B cell (primary cell): Measurements from ENCODE around the gene PCDHGB5. TPM values are rescaled to one million over a fixed set of nuclear protein-coding genes. Genes with fewer than 3 reads are reported as not detected.
A peak's percentile ranks its signal among the peaks of the same experiment; 100 is the strongest.

Experiments
- ATAC-seq: fragments of 200-7000 bp; cut with Tn5 transposase; one replicate; pipeline ENCODE4 v1.10.0; 2021; ENCODE audit warnings: low read depth, mild to moderate bottlenecking, moderate number of reproducible peaks, moderate library complexity
- CTCF ChIA-PET: fragments of 350-600 bp; sonication (Branson Sonifier 250); formaldehyde crosslinking; loops from one replicate; lab custom pipeline; 2021; ENCODE audit warnings: antibody characterized with exemption, inconsistent platforms; lab: Charles Lee
- POLR2A ChIA-PET: fragments of 350-600 bp; sonication (Branson Sonifier 250); formaldehyde crosslinking; loops from one replicate; lab custom pipeline; 2021; ENCODE audit warnings: antibody characterized with exemption; lab: Charles Lee
- DNase-seq: peaks from one replicate; pipeline ENCODE4 v3.0.0; 2013
- H2AFZ ChIP-seq: 2 replicates; pipeline ENCODE4 v1.6.1; 2012; ENCODE audit warnings: mild to moderate bottlenecking, low read depth, low read length; ENCODE audit not compliant: insufficient read depth, poor library complexity, severe bottlenecking
- H3K27ac ChIP-seq, 2 donors: 1 replicate in 1 of 2; 2 replicates in 1 of 2; pipeline ENCODE4 v1.5.1; 2012 to 2013; ENCODE audit warnings: low read length in 2 of 2, mild to moderate bottlenecking in 2 of 2, moderate library complexity in 1 of 2
- H3K27me3 ChIP-seq, 4 experiments: fragments of 200-600 bp in 1 of 4; sonication (generic) in 1 of 4; replicated peaks in 1 of 4; 1 replicate in 2 of 4; 2 replicates in 2 of 4; pipeline versions ENCODE4 v1.6.1 to v1.7.0; 2013 to 2016; ENCODE audit warnings: low read length in 3 of 4, mild to moderate bottlenecking in 2 of 4, mixed read lengths in 1 of 4, moderate library complexity in 1 of 4; ENCODE audit not compliant: insufficient read depth in 4 of 4, control insufficient read depth in 3 of 4; ENCODE audit errors: control extremely low read depth in 1 of 4
- H3K36me3 ChIP-seq, 2 experiments: replicated peaks in 1 of 2; 1 replicate in 1 of 2; 2 replicates in 1 of 2; pipeline versions ENCODE4 v1.6.1 to v1.7.1; 2013; ENCODE audit warnings: low read length in 1 of 2; ENCODE audit not compliant: insufficient read depth in 2 of 2, control insufficient read depth in 1 of 2; ENCODE audit errors: control extremely low read depth in 1 of 2, extremely low read depth in 1 of 2
- H3K4me1 ChIP-seq, 2 donors: fragments of 200-600 bp in 1 of 2; sonication (generic) in 1 of 2; 1 replicate in 1 of 2; 2 replicates in 1 of 2; pipeline versions ENCODE4 v1.5.1 to v1.6.1; 2013 to 2017; ENCODE audit warnings: low read length in 2 of 2; ENCODE audit not compliant: control insufficient read depth in 2 of 2, insufficient read depth in 2 of 2
- H3K4me2 ChIP-seq: replicated peaks from 2 replicates; pipeline ENCODE3; 2012; ENCODE audit warnings: mild to moderate bottlenecking, low read depth, low read length; ENCODE audit not compliant: poor library complexity, severe bottlenecking
- H3K4me3 ChIP-seq, 5 experiments: fragments of 200-600 bp in 1 of 5; sonication (generic) in 1 of 5; 1 replicate in 3 of 5; 2 replicates in 2 of 5; pipeline versions ENCODE4 v1.5.1 to v1.7.0; 2011 to 2016; ENCODE audit warnings: low read length in 4 of 5, mild to moderate bottlenecking in 4 of 5, low read depth in 2 of 5, control low read depth in 1 of 5, moderate library complexity in 1 of 5; ENCODE audit not compliant: insufficient read depth in 1 of 5; ENCODE audit errors: control extremely low read depth in 1 of 5, extremely low read depth in 1 of 5
- H3K79me2 ChIP-seq: fragments of 200-600 bp; sonication (generic); one replicate; pipeline ENCODE4 v1.6.0; 2016; ENCODE audit warnings: low read length; ENCODE audit not compliant: control insufficient read depth, insufficient read depth
- H3K9ac ChIP-seq: fragments of 200-600 bp; sonication (generic); 2 replicates; pipeline ENCODE4 v1.6.1; 2017; ENCODE audit warnings: mild to moderate bottlenecking, low read length, moderate library complexity
- H3K9me3 ChIP-seq, 3 donors: one replicate each; pipeline versions ENCODE4 v1.6.1 to v1.7.1; 2013; ENCODE audit warnings: low read length in 2 of 3; ENCODE audit not compliant: control insufficient read depth in 2 of 3, insufficient read depth in 1 of 3; ENCODE audit errors: control extremely low read depth in 1 of 3
- H4K20me1 ChIP-seq: 2 replicates; pipeline ENCODE4 v1.6.0; 2012; ENCODE audit warnings: mild to moderate bottlenecking, low read length; ENCODE audit not compliant: insufficient read depth, control insufficient read depth, poor library complexity, severe bottlenecking
- H3K27ac Mint-ChIP-seq: one replicate; pipeline ENCODE4 v1.8.0; 2021; ENCODE audit warnings: mixed read lengths
- H3K27me3 Mint-ChIP-seq: one replicate; pipeline ENCODE4 v1.8.0; 2021; ENCODE audit warnings: mixed read lengths
- H3K4me1 Mint-ChIP-seq: one replicate; pipeline ENCODE4 v1.8.0; 2021; ENCODE audit warnings: mixed read lengths
- H3K4me3 Mint-ChIP-seq: one replicate; pipeline ENCODE4 v1.8.0; 2021; ENCODE audit warnings: mixed read lengths
- H3K9me3 Mint-ChIP-seq: one replicate; pipeline ENCODE4 v1.8.0; 2022; ENCODE audit warnings: mixed read lengths; ENCODE audit not compliant: insufficient read depth
- EZH2 ChIP-seq: IDR thresholded peaks from 2 replicates; pipeline ENCODE4 v1.6.1; 2012; ENCODE audit warnings: borderline replicate concordance, low read depth, mild to moderate bottlenecking, moderate library complexity, low read length; ENCODE audit not compliant: insufficient read depth, poor library complexity, severe bottlenecking
- WGBS: methylation state at CpG from one replicate; pipeline ENCODE4 v1.1.5; 2013; ENCODE audit warnings: missing lambda C conversion rate; ENCODE audit not compliant: insufficient coverage; 5-methylcytosine and 5-hydroxymethylcytosine counted together
- intact Hi-C: fragments of 100-400 bp; cut with micrococcal nuclease; formaldehyde crosslinking; loops from one replicate; pipeline ENCODE4 v1.10.0; 2022
- polyA plus RNA-seq: library from polyadenylated mRNA; depleted of rRNA; stranded (reverse); fragments of >200 nt; gene quantifications from 2 replicates; pipeline ENCODE4 v1.2.3, GENCODE V29; 2012
- total RNA-seq, 2 donors: library from RNA; stranded (reverse); fragments of 120-200 nt in 1 of 2; gene quantifications; 1 replicate in 1 of 2; 2 replicates in 1 of 2; pipeline versions ENCODE4 v1.2.3 to v1.2.4, GENCODE V29; 2013 to 2022
- TF ChIP-seq, protein P1 (sequence below): fragments of 200-600 bp; IDR thresholded peaks from one replicate; pipeline ENCODE4 v1.8.0; 2022; ENCODE audit warnings: antibody characterized with exemption, mild to moderate bottlenecking

Gene PCDHGB5
- total and polyA plus RNA-seq, 2 donors (not counting 1 experiment from before 2014, with no cell fraction given), result 0.37 to 2.5 TPM

- Mint-ChIP-seq H3K27ac (peak within 1 kb of the TSS; percentile 48), H3K4me3 (peak within 1 kb of the TSS; percentile 87), H3K27me3 (peaks cover 57% of the 10 kb centered on the region), H3K9me3 (peaks cover 7% of the 10 kb centered on the region), H3K4me1 (peaks cover 15% of the 10 kb centered on the region)
- no peaks in the 10 kb centered on the region for H3K79me2 ChIP-seq
- TF ChIP-seq, protein P1, sequence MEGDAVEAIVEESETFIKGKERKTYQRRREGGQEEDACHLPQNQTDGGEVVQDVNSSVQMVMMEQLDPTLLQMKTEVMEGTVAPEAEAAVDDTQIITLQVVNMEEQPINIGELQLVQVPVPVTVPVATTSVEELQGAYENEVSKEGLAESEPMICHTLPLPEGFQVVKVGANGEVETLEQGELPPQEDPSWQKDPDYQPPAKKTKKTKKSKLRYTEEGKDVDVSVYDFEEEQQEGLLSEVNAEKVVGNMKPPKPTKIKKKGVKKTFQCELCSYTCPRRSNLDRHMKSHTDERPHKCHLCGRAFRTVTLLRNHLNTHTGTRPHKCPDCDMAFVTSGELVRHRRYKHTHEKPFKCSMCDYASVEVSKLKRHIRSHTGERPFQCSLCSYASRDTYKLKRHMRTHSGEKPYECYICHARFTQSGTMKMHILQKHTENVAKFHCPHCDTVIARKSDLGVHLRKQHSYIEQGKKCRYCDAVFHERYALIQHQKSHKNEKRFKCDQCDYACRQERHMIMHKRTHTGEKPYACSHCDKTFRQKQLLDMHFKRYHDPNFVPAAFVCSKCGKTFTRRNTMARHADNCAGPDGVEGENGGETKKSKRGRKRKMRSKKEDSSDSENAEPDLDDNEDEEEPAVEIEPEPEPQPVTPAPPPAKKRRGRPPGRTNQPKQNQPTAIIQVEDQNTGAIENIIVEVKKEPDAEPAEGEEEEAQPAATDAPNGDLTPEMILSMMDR, result peak; percentile 72
- no peak for TF ChIP-seq EZH2
- no peaks in the 10 kb centered on the region for H4K20me1 ChIP-seq
- H3K4me1 ChIP-seq, result peaks cover 10 to 12% of the 10 kb centered on the region in 2 donors
- H3K4me2 ChIP-seq, result peak within 1 kb of the TSS; percentile 47
- peaks cover 2 to 56% (median 52%) of the 10 kb centered on the region in 3 donors for H3K9me3 ChIP-seq
- 8% methylated on average over 29 of the region's 42 CpGs for WGBS
- no peak within 1 kb of the TSS for H3K27ac ChIP-seq
- H3K9ac ChIP-seq, result peak within 1 kb of the TSS; percentile 35
- intact Hi-C loops, result no loop called here
- peak; percentile 68 for DNase-seq
- peak; percentile 68 for ATAC-seq
- ChIA-PET POLR2A (interaction anchor here (0.6 kb wide), 1 partner anchor 82 kb away, joined by 4 read pairs; no protein-coding TSS in a partner anchor), CTCF (interaction anchor here (0.6 to 3.4 kb wide), 24 partner anchors 8 to 306 kb away, joined by 3 to 32 read pairs (median 5); partner anchors contain the start of genes PCDHB8, PCDHGA10, PCDHGA12 and PCDHGB3)
- peak within 1 kb of the TSS; percentile 17 for H2AFZ ChIP-seq
- H3K36me3 ChIP-seq, result no peaks in the 10 kb centered on the region
- H3K27me3 ChIP-seq, result peaks cover 2 to 71% (median 58%) of the 10 kb centered on the region in 4 experiments
- H3K4me3 ChIP-seq, result peak within 1 kb of the TSS; percentile 24 to 53 (median 52)
Observed at GRCh38 chr5:141420855-141421488, 23.2 kb downstream of the PCDHGB5 start, which contains the start of gene PCDHGA11. PCDHGA11 (plus strand) TSS chr5:141421051; CDS start chr5:141421228, 177 bp downstream.

GRCh38 chr5:141421489-141421855 is 23.7 kb downstream of the PCDHGB5 start:
- DNase-seq (no peak), ATAC-seq (no peak)
- peak overlapping the region; percentile 87 for H3K4me3 Mint-ChIP-seq
- Histone ChIP-seq H3K4me1 (peaks cover 10 to 12% of the 10 kb centered on the region in 2 donors), H4K20me1 (no peaks in the 10 kb centered on the region), H3K36me3 (no peaks in the 10 kb centered on the region), H3K79me2 (no peaks in the 10 kb centered on the region), H2AFZ (no peak overlapping the region), H3K4me2 (peak overlapping the region; percentile 47), H3K27me3 (peaks cover 2 to 73% (median 59%) of the 10 kb centered on the region in 4 experiments), H3K9ac (peak overlapping the region; percentile 35), H3K27ac (no peak overlapping the region), H3K4me3 (peak overlapping the region in 4 of 5 experiments; percentile 24 to 53 (median 39)), H3K9me3 (peaks cover 2 to 60% (median 52%) of the 10 kb centered on the region in 3 donors)
- CTCF ChIA-PET, result interaction anchor here (0.6 to 3.4 kb wide), 20 partner anchors 9 to 305 kb away, joined by 3 to 32 read pairs (median 5); partner anchors contain the start of genes PCDHB8, PCDHGA10, PCDHGA12 and PCDHGB3
- POLR2A ChIA-PET, result no interaction called here
- WGBS, result 18% methylated on average over 11 of the region's 13 CpGs
- no peak overlapping the region for H3K27ac Mint-ChIP-seq
- intact Hi-C loops, result no loop called here
- TF ChIP-seq, protein P1, result no peak
- no peak for TF ChIP-seq EZH2
- H3K4me1 Mint-ChIP-seq, result peaks cover 15% of the 10 kb centered on the region
- H3K27me3 Mint-ChIP-seq, result peaks cover 56% of the 10 kb centered on the region
- H3K9me3 Mint-ChIP-seq, result peaks cover 7% of the 10 kb centered on the region
